Left colon (tissue), 2 donors: Measurements from ENCODE around the gene PLIN4. TPM values are rescaled to one million over a fixed set of nuclear protein-coding genes. Genes with fewer than 3 reads are reported as not detected.

Source experiments
- total RNA-seq, 2 donors: library from RNA; stranded (reverse); fragmentation: NEBNext Ultra II Directional; extraction: Animal tissue kit (Norgen Biotek cat#: 25700); gene quantifications; one replicate each; pipeline ENCODE4 v1.2.1, GENCODE V29; 2021
- donor health status: DM: no; HTN: no; CAD: no.
- donor health status: DM: yes; HTN: yes; CAD: no.

Gene PLIN4
- total RNA-seq, 2 donors from 2014 or later: 0.24 to 12.0 TPM

Other genes with a start within 250 kb of the PLIN4 start
- 10 to 100 TPM; 23.6 to 25.0 TPM for gene SHD, start 239.2 kb downstream of the PLIN4 start, total RNA-seq
- gene TMIGD2, start 216.1 kb downstream of the PLIN4 start, total RNA-seq: 1 to 10 TPM in 1 of 2 donors, under 1 TPM in 1; 0.85 to 2.1 TPM
- gene FSD1, start 213.9 kb downstream of the PLIN4 start, total RNA-seq: 1 to 10 TPM in 1 of 2 donors, under 1 TPM in 1; 0.95 to 1.1 TPM
- gene STAP2, start 179.7 kb downstream of the PLIN4 start, total RNA-seq: 100 to 1,000 TPM; 222 to 249 TPM
- 10 to 100 TPM; 77.3 to 84.6 TPM for gene MPND, start 174.9 kb downstream of the PLIN4 start, total RNA-seq
- gene SH3GL1, start 117.9 kb downstream of the PLIN4 start, total RNA-seq: 10 to 100 TPM; 42.3 to 44.4 TPM
- gene CHAF1A, start 115.8 kb downstream of the PLIN4 start, total RNA-seq: 10 to 100 TPM in 1 of 2 donors, 1 to 10 TPM in 1; 10.0 to 15.5 TPM
- gene UBXN6, start 60.7 kb downstream of the PLIN4 start, total RNA-seq: 100 to 1,000 TPM in 1 of 2 donors, 10 to 100 TPM in 1; 90.4 to 104 TPM
- 10 to 100 TPM; 29.9 to 39.3 TPM for gene HDGFL2, start 46.2 kb downstream of the PLIN4 start, total RNA-seq
- 1 to 10 TPM; 1.9 to 2.2 TPM for gene PLIN5, start 16.7 kb upstream of the PLIN4 start, total RNA-seq
- gene LRG1, start 21.6 kb upstream of the PLIN4 start, total RNA-seq: 10 to 100 TPM; 11.6 to 31.8 TPM
- 1 to 10 TPM; 2.6 to 2.8 TPM for gene SEMA6B, start 41.2 kb upstream of the PLIN4 start, total RNA-seq
- gene TNFAIP8L1, start 121.0 kb upstream of the PLIN4 start, total RNA-seq: 1 to 10 TPM; 9.0 to 9.4 TPM
- gene MYDGF, start 151.9 kb upstream of the PLIN4 start, total RNA-seq: 10 to 100 TPM; 75.5 to 96.0 TPM
- gene DPP9, start 205.4 kb upstream of the PLIN4 start, total RNA-seq: 10 to 100 TPM; 59.9 to 72.8 TPM